Hepatocyte (in vitro differentiated cells): ENCODE results near the gene ZKSCAN1. TPM values are rescaled to one million over a fixed set of nuclear protein-coding genes. Genes with fewer than 3 reads are reported as not detected.

ENCODE experiments used
- DNase-seq: peaks from one replicate; pipeline ENCODE4 v3.0.0-alpha.2; 2016; ENCODE audit warnings: low spot score
- H2AFZ ChIP-seq: fragments of 200-600 bp; sonication (generic); 2 replicates; pipeline ENCODE4 v1.6.0; 2016; ENCODE audit warnings: antibody characterized with exemption, mild to moderate bottlenecking
- H3K27ac ChIP-seq: fragments of 200-600 bp; sonication (generic); 2 replicates; pipeline ENCODE4 v1.5.1; 2016; ENCODE audit warnings: mild to moderate bottlenecking
- H3K27me3 ChIP-seq: fragments of 200-600 bp; sonication (generic); 2 replicates; pipeline ENCODE4 v1.6.1; 2016
- H3K36me3 ChIP-seq: fragments of 200-600 bp; sonication (generic); replicated peaks from 2 replicates; pipeline ENCODE4 v1.5.1; 2016; ENCODE audit warnings: low read depth; ENCODE audit not compliant: insufficient read depth
- H3K4me1 ChIP-seq: fragments of 200-600 bp; sonication (generic); 2 replicates; pipeline ENCODE4 v1.5.1; 2016; ENCODE audit warnings: mild to moderate bottlenecking, moderate library complexity; ENCODE audit not compliant: insufficient read depth
- H3K4me2 ChIP-seq: fragments of 200-600 bp; sonication (generic); 2 replicates; pipeline ENCODE4 v1.6.0; 2016
- H3K4me3 ChIP-seq: fragments of 200-600 bp; sonication (generic); 2 replicates; pipeline ENCODE4 v1.5.1; 2016; ENCODE audit warnings: mild to moderate bottlenecking
- H3K79me2 ChIP-seq: fragments of 200-600 bp; sonication (generic); 2 replicates; pipeline ENCODE4 v1.6.0; 2017; ENCODE audit warnings: mild to moderate bottlenecking
- H3K9me2 ChIP-seq: fragments of 200-600 bp; sonication (generic); replicated peaks from 2 replicates; pipeline ENCODE4 v1.6.0; 2017; ENCODE audit warnings: mild to moderate bottlenecking; ENCODE audit not compliant: insufficient read depth
- H3K9me3 ChIP-seq: fragments of 200-600 bp; sonication (generic); 2 replicates; pipeline ENCODE4 v1.5.1; 2016; ENCODE audit warnings: low read depth, mild to moderate bottlenecking
- H4K20me1 ChIP-seq: fragments of 200-600 bp; sonication (generic); 2 replicates; pipeline ENCODE4 v1.6.0; 2016; ENCODE audit warnings: mild to moderate bottlenecking; ENCODE audit not compliant: insufficient read depth, poor library complexity, severe bottlenecking
- EZH2 ChIP-seq: fragments of 200-600 bp; sonication (generic); IDR thresholded peaks from 2 replicates; pipeline ENCODE4 v1.6.1; 2016; ENCODE audit warnings: antibody characterized with exemption, mild to moderate bottlenecking, borderline replicate concordance
- EZH2phosphoT487 ChIP-seq: fragments of 200-600 bp; sonication (generic); IDR thresholded peaks from one replicate; pipeline ENCODE4 v1.6.1; 2018; ENCODE audit warnings: antibody characterized with exemption, mild to moderate bottlenecking, low read depth, moderate library complexity; ENCODE audit not compliant: unreplicated experiment, severe bottlenecking
- WGBS: methylation state at CpG from one replicate; pipeline ENCODE4 v1.1.6; 2016; ENCODE audit warnings: low lambda C conversion rate; ENCODE audit errors: missing lambda C conversion rate; 5-methylcytosine and 5-hydroxymethylcytosine counted together
- polyA plus RNA-seq: library from polyadenylated mRNA; unstranded; fragments of >200 nt; fragmentation: Nextera tagmentation; extraction: Ambion mirVana; gene quantifications from 2 replicates; pipeline ENCODE4 v1.2.1, GENCODE V29; 2016
- total RNA-seq: library from RNA; depleted of rRNA; stranded (reverse); fragments of >200 nt; gene quantifications from 2 replicates; pipeline ENCODE4 v1.2.3, GENCODE V29; 2014
- TF ChIP-seq, protein P1 (sequence below): fragments of 200-600 bp; sonication (generic); IDR thresholded peaks from 2 replicates; pipeline ENCODE4 v1.5.1; 2016; ENCODE audit warnings: antibody characterized with exemption, mild to moderate bottlenecking; ENCODE audit not compliant: poor library complexity

Gene ZKSCAN1
- total and polyA plus RNA-seq, 2 experiments from 2014 or later: 27.0 to 44.0 TPM

DNA sequence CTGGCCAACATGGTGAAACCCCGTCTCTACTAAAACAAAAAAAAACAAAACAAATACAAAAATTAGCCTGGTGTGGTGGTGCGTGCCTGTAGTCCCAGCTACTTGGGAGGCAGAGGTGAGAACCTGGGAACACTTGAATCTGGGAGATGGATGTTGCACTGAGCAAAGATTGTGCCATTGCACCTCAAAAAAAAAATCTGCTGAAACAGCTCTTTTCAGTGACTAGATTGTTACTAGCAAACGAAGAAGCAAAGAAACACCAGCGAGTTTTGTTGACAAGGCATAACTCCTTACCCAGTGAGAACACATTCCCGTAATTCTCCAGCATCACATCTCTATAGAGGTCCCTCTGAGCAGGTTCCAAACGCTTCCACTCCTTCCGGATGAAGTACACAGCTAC is 59.4 kb downstream of the ZKSCAN1 start:
- H4K20me1 ChIP-seq: peaks cover 13% of the 10 kb centered on the region
- H3K9me3 ChIP-seq: peaks cover 44% of the 10 kb centered on the region

DNA sequence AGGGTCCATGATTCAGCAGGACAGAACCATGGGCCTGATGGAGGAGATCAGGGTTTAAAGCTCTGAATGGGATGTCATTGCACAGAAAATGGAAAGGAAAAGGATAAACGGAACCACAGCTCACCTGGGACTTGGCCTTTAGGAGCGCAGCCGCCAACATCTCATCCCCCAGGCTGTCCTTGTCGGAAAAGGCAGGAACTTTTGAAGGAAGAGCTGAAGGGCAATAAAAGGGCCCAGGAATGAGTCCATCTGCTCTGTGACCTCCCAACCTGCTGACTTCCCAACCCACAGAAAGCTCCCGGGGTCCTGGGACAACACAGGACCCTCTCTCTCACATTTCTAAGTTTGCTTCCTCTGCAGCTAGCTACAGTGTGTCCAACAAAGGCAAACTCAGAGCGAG is 60.0 kb downstream of the ZKSCAN1 start:
- TF ChIP-seq, protein P1, sequence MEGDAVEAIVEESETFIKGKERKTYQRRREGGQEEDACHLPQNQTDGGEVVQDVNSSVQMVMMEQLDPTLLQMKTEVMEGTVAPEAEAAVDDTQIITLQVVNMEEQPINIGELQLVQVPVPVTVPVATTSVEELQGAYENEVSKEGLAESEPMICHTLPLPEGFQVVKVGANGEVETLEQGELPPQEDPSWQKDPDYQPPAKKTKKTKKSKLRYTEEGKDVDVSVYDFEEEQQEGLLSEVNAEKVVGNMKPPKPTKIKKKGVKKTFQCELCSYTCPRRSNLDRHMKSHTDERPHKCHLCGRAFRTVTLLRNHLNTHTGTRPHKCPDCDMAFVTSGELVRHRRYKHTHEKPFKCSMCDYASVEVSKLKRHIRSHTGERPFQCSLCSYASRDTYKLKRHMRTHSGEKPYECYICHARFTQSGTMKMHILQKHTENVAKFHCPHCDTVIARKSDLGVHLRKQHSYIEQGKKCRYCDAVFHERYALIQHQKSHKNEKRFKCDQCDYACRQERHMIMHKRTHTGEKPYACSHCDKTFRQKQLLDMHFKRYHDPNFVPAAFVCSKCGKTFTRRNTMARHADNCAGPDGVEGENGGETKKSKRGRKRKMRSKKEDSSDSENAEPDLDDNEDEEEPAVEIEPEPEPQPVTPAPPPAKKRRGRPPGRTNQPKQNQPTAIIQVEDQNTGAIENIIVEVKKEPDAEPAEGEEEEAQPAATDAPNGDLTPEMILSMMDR: no peak
- no peak for TF ChIP-seq EZH2phosphoT487
- TF ChIP-seq EZH2: no peak
- peaks cover 38% of the 10 kb centered on the region for H3K9me3 ChIP-seq
- H3K4me2 ChIP-seq: no peak overlapping the region
- WGBS: 96% methylated on average over 6 of the region's 6 CpGs
- peaks cover 75% of the 10 kb centered on the region for H3K79me2 ChIP-seq
- no peak overlapping the region for H3K4me3 ChIP-seq
- H2AFZ ChIP-seq: no peak overlapping the region
- H3K9me2 ChIP-seq: no peaks in the 10 kb centered on the region
- H3K27ac ChIP-seq: no peak overlapping the region
- no peak for DNase-seq
- H4K20me1 ChIP-seq: peaks cover 17% of the 10 kb centered on the region
- no peaks in the 10 kb centered on the region for H3K27me3 ChIP-seq
- H3K36me3 ChIP-seq: peaks cover 54% of the 10 kb centered on the region
- H3K4me1 ChIP-seq: peaks cover 25% of the 10 kb centered on the region

More for the DNA sequence above, 59.4 kb downstream of the ZKSCAN1 start:
- H3K9me2 ChIP-seq: no peaks in the 10 kb centered on the region
- peaks cover 20% of the 10 kb centered on the region for H3K4me1 ChIP-seq
- peaks cover 71% of the 10 kb centered on the region for H3K79me2 ChIP-seq
- 98% methylated on average over 7 of the region's 7 CpGs for WGBS
- peaks cover 54% of the 10 kb centered on the region for H3K36me3 ChIP-seq
- TF ChIP-seq, protein P1: no peak
- TF ChIP-seq EZH2phosphoT487: no peak
- no peak for TF ChIP-seq EZH2
- no peak overlapping the region for H2AFZ ChIP-seq
- H3K4me2 ChIP-seq: no peak overlapping the region
- no peaks in the 10 kb centered on the region for H3K27me3 ChIP-seq
- no peak for DNase-seq
- H3K4me3 ChIP-seq: no peak overlapping the region
- H3K27ac ChIP-seq: no peak overlapping the region

DNA sequence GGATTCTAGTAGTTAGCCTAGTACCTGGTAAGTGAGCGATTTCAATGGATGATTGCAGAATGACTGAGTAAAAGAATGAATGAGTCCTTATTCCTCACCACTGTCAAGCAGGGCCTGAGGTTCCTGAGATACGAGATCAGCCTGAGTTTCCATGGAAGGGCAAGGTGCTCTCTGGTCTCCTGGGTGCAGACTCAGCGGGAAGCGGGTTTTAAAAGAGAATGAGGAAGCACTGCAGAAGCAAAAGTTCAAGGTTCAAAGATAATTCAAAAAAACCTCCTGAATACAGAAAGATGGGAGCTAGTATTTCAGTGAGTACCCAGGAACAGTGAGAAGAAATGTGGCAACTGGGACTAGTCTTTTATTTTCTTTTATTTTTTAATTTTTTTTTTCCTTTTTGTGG is 61.8 kb downstream of the ZKSCAN1 start:
- Histone ChIP-seq H3K9me3 (peaks cover 20% of the 10 kb centered on the region), H2AFZ (no peak overlapping the region), H4K20me1 (peaks cover 17% of the 10 kb centered on the region), H3K36me3 (peaks cover 36% of the 10 kb centered on the region), H3K9me2 (no peaks in the 10 kb centered on the region), H3K79me2 (peaks cover 79% of the 10 kb centered on the region), H3K4me2 (peak overlapping the region; percentile 90), H3K27ac (peak overlapping the region; percentile 92), H3K4me3 (no peak overlapping the region), H3K4me1 (peaks cover 30% of the 10 kb centered on the region), H3K27me3 (no peaks in the 10 kb centered on the region)
- no peak for DNase-seq
- 85% methylated on average over 4 of the region's 4 CpGs for WGBS
- TF ChIP-seq EZH2: no peak
- TF ChIP-seq, protein P1: no peak
